Measurements from ENCODE around the gene AP5M1.
"Not testable (repeated sequence)": the region's sequence is repeated elsewhere in the genome, so short reads cannot be mapped to it uniquely, and the experiment has no call there.

The AP5M1 gene

GRCh38 chr14:57343545-57344297 is 75.0 kb downstream of the AP5M1 start:
- intact Hi-C loops (cut with DNase I): not testable (repeated sequence)

GRCh38 chr14:57345106-57345505 is 76.3 kb downstream of the AP5M1 start:
- intact Hi-C loops (cut with DNase I): no loop called here
- no peak for DNase-seq

More at GRCh38 chr14:57343545-57344297, 75.0 kb downstream of the AP5M1 start:
- DNase-seq: not testable (repeated sequence)

- no peak for DNase-seq
- intact Hi-C loops (cut with DNase I): no loop called here
Observed at GRCh38 chr14:57346741-57347140, 78.0 kb downstream of the AP5M1 start.

Measured in head of caudate nucleus (tissue), 42 donors.